ENCODE results near the gene HNRNPM. TPM values are rescaled to one million over a fixed set of nuclear protein-coding genes. Genes with fewer than 3 reads are reported as not detected.

Gene HNRNPM
- total RNA-seq, 2 experiments from 2014 or later = 237 to 238 TPM

- Mint-ChIP-seq H3K27me3 (no peaks in the 10 kb centered on the region), H3K36me3 (peaks cover 3% of the 10 kb centered on the region), H3K9me3 (no peaks in the 10 kb centered on the region), H3K4me1 (ENCODE audit: low read depth) (peaks cover 49% of the 10 kb centered on the region), H3K27ac (peak overlapping the region; percentile 99), H3K4me3 (peak overlapping the region; percentile 92)
- peak; percentile 79 for DNase-seq
- ChIA-PET POLR2A (interaction anchor here (1.0 to 2.9 kb wide), 4 partner anchors 54 to 71 kb away, joined by 3 to 23 read pairs (median 4); partner anchors contain the start of gene MYO1F), CTCF (interaction anchor here (1.8 to 7.0 kb wide), 3 partner anchors 9 to 64 kb away, joined by 5 to 93 read pairs (median 13); partner anchors contain the start of gene MYO1F)
- intact Hi-C loops (cut with micrococcal nuclease) = loop anchor here (1.0 to 2.0 kb wide), 3 partner anchors 54 to 71 kb away; partner anchors contain the start of gene HNRNPM
Measured at GRCh38 chr19:8515317-8515716, 70.5 kb downstream of the HNRNPM start.

- POLR2A ChIA-PET = no interaction called here
- H3K27ac Mint-ChIP-seq = peak overlapping the region; percentile 93
- intact Hi-C loops (cut with micrococcal nuclease) = no loop called here
- H3K4me1 Mint-ChIP-seq (ENCODE audit: low read depth) = peaks cover 43% of the 10 kb centered on the region
- no peaks in the 10 kb centered on the region for H3K27me3 Mint-ChIP-seq
- H3K4me3 Mint-ChIP-seq = peak overlapping the region; percentile 35
- H3K9me3 Mint-ChIP-seq = no peaks in the 10 kb centered on the region
- DNase-seq = peak; percentile 67
- CTCF ChIA-PET = interaction anchor here (1.8 to 7.0 kb wide), 3 partner anchors 12 to 104 kb away, joined by 5 to 93 read pairs (median 13); partner anchors contain the start of genes MARCHF2 and MYO1F
- no peaks in the 10 kb centered on the region for H3K36me3 Mint-ChIP-seq
Measured at GRCh38 chr19:8517551-8518442, 73.0 kb downstream of the HNRNPM start.

GRCh38 chr19:8518536-8518935 is 73.8 kb downstream of the HNRNPM start:
- Mint-ChIP-seq H3K27ac (peak overlapping the region; percentile 93), H3K4me1 (ENCODE audit: low read depth) (peaks cover 38% of the 10 kb centered on the region), H3K36me3 (no peaks in the 10 kb centered on the region), H3K4me3 (no peak overlapping the region), H3K27me3 (no peaks in the 10 kb centered on the region), H3K9me3 (no peaks in the 10 kb centered on the region)
- intact Hi-C loops (cut with micrococcal nuclease) = no loop called here
- POLR2A ChIA-PET = no interaction called here
- CTCF ChIA-PET = interaction anchor here (0.6 to 7.0 kb wide), 5 partner anchors 10 to 164 kb away, joined by 3 to 93 read pairs (median 3); partner anchors contain the start of genes MARCHF2 and MYO1F
- peak; percentile 29 for DNase-seq

GRCh38 chr19:8519388-8519787 is 74.6 kb downstream of the HNRNPM start:
- CTCF ChIA-PET = interaction anchor here (1.0 to 7.0 kb wide), 2 partner anchors 60 to 106 kb away, joined by 4 to 93 read pairs; partner anchors contain the start of genes MARCHF2 and MYO1F
- peaks cover 34% of the 10 kb centered on the region for H3K4me1 Mint-ChIP-seq (ENCODE audit: low read depth)
- no peak overlapping the region for H3K27ac Mint-ChIP-seq
- H3K4me3 Mint-ChIP-seq = no peak overlapping the region
- H3K36me3 Mint-ChIP-seq = no peaks in the 10 kb centered on the region
- intact Hi-C loops (cut with micrococcal nuclease) = no loop called here
- no peaks in the 10 kb centered on the region for H3K9me3 Mint-ChIP-seq
- no peaks in the 10 kb centered on the region for H3K27me3 Mint-ChIP-seq
- no peak for DNase-seq
- POLR2A ChIA-PET = interaction anchor here (0.7 kb wide), 1 partner anchor 464 kb away, joined by 4 read pairs; no protein-coding TSS in a partner anchor

- Mint-ChIP-seq H3K27ac (no peak overlapping the region), H3K27me3 (no peaks in the 10 kb centered on the region), H3K9me3 (no peaks in the 10 kb centered on the region), H3K36me3 (peaks cover 28% of the 10 kb centered on the region), H3K4me1 (ENCODE audit: low read depth) (peaks cover 10% of the 10 kb centered on the region), H3K4me3 (no peak overlapping the region)
- DNase-seq = no peak
- ChIA-PET POLR2A (interaction anchor here (1.2 kb wide), 1 partner anchor 11 kb away, joined by 3 read pairs; the partner anchor contains the start of gene ZNF414), CTCF (interaction anchor here (1.1 kb wide), 1 partner anchor 54 kb away, joined by 7 read pairs; no protein-coding TSS in a partner anchor)
- intact Hi-C loops (cut with micrococcal nuclease) = no loop called here
Measured at GRCh38 chr19:8525401-8525684, 80.6 kb downstream of the HNRNPM start.

GRCh38 chr19:8526345-8527091 is 81.7 kb downstream of the HNRNPM start:
- intact Hi-C loops (cut with micrococcal nuclease) = no loop called here
- no peak overlapping the region for H3K27ac Mint-ChIP-seq
- ChIA-PET POLR2A (no interaction called here), CTCF (no interaction called here)
- H3K4me3 Mint-ChIP-seq = no peak overlapping the region
- H3K9me3 Mint-ChIP-seq = no peaks in the 10 kb centered on the region
- no peak for DNase-seq
- peaks cover 28% of the 10 kb centered on the region for H3K36me3 Mint-ChIP-seq
- no peaks in the 10 kb centered on the region for H3K27me3 Mint-ChIP-seq
- peaks cover 10% of the 10 kb centered on the region for H3K4me1 Mint-ChIP-seq (ENCODE audit: low read depth)

DNA sequence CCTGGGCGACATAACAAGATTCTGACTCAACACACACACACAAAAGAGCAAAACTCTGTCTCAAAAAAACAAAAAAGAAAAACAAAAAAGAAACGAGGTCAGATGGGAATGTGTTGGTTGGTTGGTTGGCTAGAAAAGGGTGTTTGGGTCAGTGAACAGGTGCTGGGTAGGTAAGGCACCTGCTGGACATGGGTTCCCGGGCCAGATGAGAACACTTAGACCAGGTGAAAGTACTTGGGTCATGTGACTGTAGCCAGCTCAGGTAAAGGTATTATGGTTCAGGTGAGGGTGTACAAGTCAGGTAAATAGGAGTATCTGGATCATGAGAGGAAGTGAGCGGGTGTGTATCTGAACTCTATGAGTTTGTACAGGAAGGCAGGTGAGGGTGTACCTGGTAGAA is 83.7 kb downstream of the HNRNPM start:
- Mint-ChIP-seq H3K27ac (no peak overlapping the region), H3K27me3 (no peaks in the 10 kb centered on the region), H3K36me3 (peaks cover 30% of the 10 kb centered on the region), H3K4me3 (no peak overlapping the region), H3K9me3 (no peaks in the 10 kb centered on the region), H3K4me1 (ENCODE audit: low read depth) (peaks cover 10% of the 10 kb centered on the region)
- intact Hi-C loops (cut with micrococcal nuclease) = no loop called here
- POLR2A ChIA-PET = interaction anchor here (0.9 kb wide), 1 partner anchor 41 kb away, joined by 4 read pairs; no protein-coding TSS in a partner anchor
- CTCF ChIA-PET = interaction anchor here (1.4 kb wide), 1 partner anchor 51 kb away, joined by 3 read pairs; no protein-coding TSS in a partner anchor
- DNase-seq = no peak

DNA sequence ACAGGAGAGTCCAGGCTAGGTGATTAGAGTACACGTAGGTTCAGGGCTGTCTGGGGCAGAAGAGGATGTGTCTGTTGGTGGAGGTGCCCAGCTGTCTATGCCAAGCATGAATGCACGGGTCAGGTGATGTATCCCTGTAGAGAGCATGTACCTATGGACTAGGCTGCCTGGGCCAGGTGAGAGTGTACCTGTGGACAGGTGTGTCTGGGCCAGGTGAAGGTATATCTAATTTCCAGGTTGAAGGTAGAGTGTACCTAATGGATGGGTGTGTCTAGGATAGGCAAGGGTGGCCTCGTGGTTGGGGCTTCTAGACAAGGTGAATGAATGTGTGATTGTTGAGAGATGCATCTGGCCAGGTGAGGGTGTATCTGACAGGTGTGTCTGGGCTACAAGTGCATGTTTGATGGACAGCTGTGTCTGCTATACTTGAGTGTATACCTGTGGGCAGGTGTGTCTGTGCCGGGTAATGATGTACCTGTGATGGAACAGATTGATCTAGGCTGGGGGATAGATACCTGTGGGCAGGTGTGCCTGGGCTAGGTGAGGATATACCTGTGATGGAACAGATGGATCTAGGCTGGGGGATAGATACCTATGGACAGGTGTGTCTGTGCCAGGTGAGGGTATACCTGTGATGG is 84.7 kb downstream of the HNRNPM start:
- no peak for DNase-seq
- ChIA-PET POLR2A (no interaction called here), CTCF (no interaction called here)
- Mint-ChIP-seq H3K9me3 (no peaks in the 10 kb centered on the region), H3K27me3 (no peaks in the 10 kb centered on the region), H3K36me3 (peaks cover 30% of the 10 kb centered on the region), H3K4me3 (no peak overlapping the region), H3K27ac (no peak overlapping the region), H3K4me1 (ENCODE audit: low read depth) (peaks cover 10% of the 10 kb centered on the region)
- intact Hi-C loops (cut with micrococcal nuclease) = no loop called here

GRCh38 chr19:8530061-8530679 is 85.4 kb downstream of the HNRNPM start:
- intact Hi-C loops (cut with micrococcal nuclease) = no loop called here
- H3K4me1 Mint-ChIP-seq (ENCODE audit: low read depth) = peaks cover 10% of the 10 kb centered on the region
- H3K9me3 Mint-ChIP-seq = no peaks in the 10 kb centered on the region
- DNase-seq = no peak
- POLR2A ChIA-PET = interaction anchor here (1.3 to 1.7 kb wide), 2 partner anchors 12 to 16 kb away, joined by 3 to 4 read pairs; partner anchors contain the start of gene ZNF414
- H3K27me3 Mint-ChIP-seq = no peaks in the 10 kb centered on the region
- H3K27ac Mint-ChIP-seq = no peak overlapping the region
- H3K4me3 Mint-ChIP-seq = no peak overlapping the region
- CTCF ChIA-PET = interaction anchor here (0.6 kb wide), 1 partner anchor 52 kb away, joined by 3 read pairs; no protein-coding TSS in a partner anchor
- H3K36me3 Mint-ChIP-seq = peaks cover 27% of the 10 kb centered on the region

GRCh38 chr19:8531470-8531869 is 86.7 kb downstream of the HNRNPM start:
- no peak overlapping the region for H3K27ac Mint-ChIP-seq

GRCh38 chr19:8532225-8532624 is 87.5 kb downstream of the HNRNPM start:
- H3K9me3 Mint-ChIP-seq = no peaks in the 10 kb centered on the region
- no peak overlapping the region for H3K4me3 Mint-ChIP-seq
- no peak for DNase-seq
- POLR2A ChIA-PET = no interaction called here
- H3K27ac Mint-ChIP-seq = no peak overlapping the region
- intact Hi-C loops (cut with micrococcal nuclease) = no loop called here
- peaks cover 22% of the 10 kb centered on the region for H3K36me3 Mint-ChIP-seq
- no peaks in the 10 kb centered on the region for H3K27me3 Mint-ChIP-seq
- peaks cover 10% of the 10 kb centered on the region for H3K4me1 Mint-ChIP-seq (ENCODE audit: low read depth)
- CTCF ChIA-PET = no interaction called here

More at GRCh38 chr19:8531470-8531869, 86.7 kb downstream of the HNRNPM start:
- Mint-ChIP-seq H3K27me3 (no peaks in the 10 kb centered on the region), H3K4me1 (ENCODE audit: low read depth) (peaks cover 10% of the 10 kb centered on the region), H3K4me3 (no peak overlapping the region), H3K9me3 (no peaks in the 10 kb centered on the region), H3K36me3 (peaks cover 27% of the 10 kb centered on the region)
- intact Hi-C loops (cut with micrococcal nuclease) = no loop called here
- no peak for DNase-seq
- POLR2A ChIA-PET = interaction anchor here (0.7 to 1.7 kb wide), 4 partner anchors 11 to 159 kb away, joined by 3 to 4 read pairs (median 3); partner anchors contain the start of gene ZNF414
- CTCF ChIA-PET = interaction anchor here (0.7 kb wide), 1 partner anchor 264 kb away, joined by 3 read pairs; no protein-coding TSS in a partner anchor

All from activated CD4-positive, alpha-beta memory T cell treated with anti-CD3 and anti-CD28 coated beads for 36 hours (primary cell).